GM12801 (cell line): ENCODE measurements around the gene GRN.

Source experiments
- CTCF ChIP-seq: IDR thresholded peaks from one replicate; pipeline ENCODE4 v1.5.1; 2011; ENCODE audit warnings: control low read depth; ENCODE audit not compliant: insufficient read length; ENCODE audit errors: extremely low read depth

GRN gene

GRCh38 chr17:44346064-44346844, 1.2 kb downstream of the GRN start:
- no peak for TF ChIP-seq CTCF

GRCh38 chr17:44348234-44348987, 3.3 kb downstream of the GRN start:
- TF ChIP-seq CTCF, result no peak

- TF ChIP-seq CTCF, result no peak
These were observed 3.9 kb downstream of the GRN start for GRCh38 chr17:44348988-44349364.

- TF ChIP-seq CTCF, result no peak
These were observed 4.5 kb downstream of the GRN start for GRCh38 chr17:44349553-44350070.

- TF ChIP-seq CTCF, result no peak
These were observed 5.7 kb downstream of the GRN start for GRCh38 chr17:44350733-44351226.

- no peak for TF ChIP-seq CTCF
These were observed 6.4 kb downstream of the GRN start for GRCh38 chr17:44351464-44351863.
